ENCODE measurements around the gene TUBB8B.
"Not testable (repeated sequence)": the region's sequence is repeated elsewhere in the genome, so short reads cannot be mapped to it uniquely, and the experiment has no call there.

The TUBB8B gene

DNA sequence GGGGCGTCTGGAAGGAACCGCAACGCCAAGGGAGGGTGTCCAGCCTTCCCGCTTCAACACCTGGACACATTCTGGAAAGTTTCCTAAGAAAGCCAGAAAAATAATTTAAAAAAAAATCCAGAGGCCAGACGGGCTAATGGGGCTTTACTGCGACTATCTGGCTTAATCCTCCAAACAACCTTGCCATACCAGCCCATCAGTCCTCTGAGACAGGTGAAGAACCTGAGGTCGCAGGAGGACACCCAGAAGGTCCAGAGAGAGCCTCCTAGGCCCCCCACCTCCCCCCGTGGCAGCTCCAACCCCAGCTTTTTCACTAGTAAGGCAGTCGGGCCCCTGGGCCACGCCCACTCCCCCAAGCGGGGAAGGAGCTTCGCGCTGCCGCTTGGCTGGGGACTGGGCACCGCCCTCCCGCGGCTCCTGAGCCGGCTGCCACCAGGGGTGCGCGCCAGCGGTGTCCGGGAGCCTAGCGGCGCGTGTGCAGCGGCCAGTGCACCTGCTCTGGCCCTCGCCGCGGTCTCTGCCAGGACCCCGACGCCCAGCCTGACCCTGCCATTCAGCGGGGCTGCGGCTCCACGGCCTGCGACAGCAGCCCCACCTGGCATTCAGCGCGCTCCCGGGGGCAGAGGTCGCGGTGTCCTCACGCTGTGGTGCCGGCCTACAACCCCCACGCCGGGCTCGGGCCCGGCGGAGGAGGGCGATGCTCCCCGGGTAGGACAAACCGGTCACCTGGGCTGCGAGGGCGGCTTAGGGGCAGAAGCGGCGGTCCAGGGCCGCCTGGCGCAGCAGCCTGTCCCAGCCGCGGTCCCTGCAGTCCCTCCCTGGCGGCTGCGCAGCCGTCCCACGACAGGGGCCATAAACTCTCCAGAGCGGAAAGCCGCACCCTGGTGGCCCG is 37.8 kb downstream of the TUBB8B start:
- DNase-seq = not testable (repeated sequence)

DNA sequence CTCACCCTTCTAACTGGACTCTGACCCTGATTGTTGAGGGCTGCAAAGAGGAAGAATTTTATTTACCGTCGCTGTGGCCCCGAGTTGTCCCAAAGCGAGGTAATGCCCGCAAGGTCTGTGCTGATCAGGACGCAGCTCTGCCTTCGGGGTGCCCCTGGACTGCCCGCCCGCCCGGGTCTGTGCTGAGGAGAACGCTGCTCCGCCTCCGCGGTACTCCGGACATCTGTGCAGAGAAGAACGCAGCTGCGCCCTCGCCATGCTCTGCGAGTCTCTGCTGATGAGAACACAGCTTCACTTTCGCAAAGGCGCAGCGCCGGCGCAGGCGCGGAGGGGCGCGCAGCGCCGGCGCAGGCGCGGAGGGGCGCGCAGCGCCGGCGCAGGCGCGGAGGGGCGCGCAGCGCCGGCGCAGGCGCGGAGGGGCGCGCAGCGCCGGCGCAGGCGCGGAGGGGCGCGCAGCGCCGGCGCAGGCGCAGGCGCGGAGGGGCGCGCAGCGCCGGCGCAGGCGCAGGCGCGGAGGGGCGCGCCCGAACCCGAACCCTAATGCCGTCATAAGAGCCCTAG is 38.7 kb downstream of the TUBB8B start:
- not testable (repeated sequence) for DNase-seq

DNA sequence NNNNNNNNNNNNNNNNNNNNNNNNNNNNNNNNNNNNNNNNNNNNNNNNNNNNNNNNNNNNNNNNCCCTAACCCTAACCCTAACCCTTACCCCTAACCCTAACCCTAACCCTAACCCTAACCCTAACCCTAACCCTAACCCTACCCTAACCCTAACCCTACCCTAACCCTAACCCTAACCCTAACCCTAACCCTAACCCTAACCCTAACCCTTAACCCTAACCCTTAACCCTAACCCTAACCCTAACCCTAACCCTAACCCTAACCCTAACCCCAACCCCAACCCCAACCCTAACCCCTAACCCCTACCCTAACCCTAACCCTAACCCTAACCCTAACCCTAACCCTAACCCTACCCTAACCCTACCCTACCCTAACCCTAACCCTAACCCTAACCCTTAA is 39.5 kb downstream of the TUBB8B start:
- not testable (repeated sequence) for DNase-seq
